ENCODE results near the gene MASP2.

GRCh38 chr1:11051781-11052511, 4.9 kb upstream of the MASP2 start:
- TF ChIP-seq POLR2A (IDR thresholded peaks at IDR 0.05; ENCODE audit: low read length) = no peak
- TF ChIP-seq GATA1 (IDR thresholded peaks at IDR 0.05; ENCODE audit: low read depth, low read length) = no peak

All from erythroblast (primary cell).